Heart left ventricle (tissue), 16 donors: ENCODE measurements around the gene CREB3L1. TPM values are rescaled to one million over a fixed set of nuclear protein-coding genes. Genes with fewer than 3 reads are reported as not detected.
A peak's percentile ranks its signal among the peaks of the same experiment; 100 is the strongest.

Experiments
- ATAC-seq, 4 donors: fragments of 200-7000 bp; cut with Tn5 transposase; one replicate each; pipeline ENCODE4 v1.9.1; 2020 to 2022; ENCODE audit warnings: moderate library complexity in 4 of 4, mild to moderate bottlenecking in 3 of 4, moderate number of reproducible peaks in 1 of 4
- DNase-seq, 5 donors: peaks; one replicate each; pipeline ENCODE4 v3.0.0-alpha.2; 2020
- H3K27ac ChIP-seq, 12 donors: fragments of 200-600 bp; sonication (generic) in 4 of 12; one replicate each; pipeline versions ENCODE4 v1.5.0 to v1.8.0; 2016 to 2022; ENCODE audit warnings: mild to moderate bottlenecking in 2 of 12
- H3K27me3 ChIP-seq, 9 donors: fragments of 200-600 bp; sonication (generic) in 2 of 9; one replicate each; pipeline versions ENCODE4 v1.5.1 to v1.8.0; 2016 to 2022; ENCODE audit warnings: mild to moderate bottlenecking in 3 of 9
- H3K36me3 ChIP-seq, 9 donors: fragments of 200-600 bp; sonication (generic) in 2 of 9; one replicate each; pipeline versions ENCODE4 v1.5.0 to v1.8.0; 2018 to 2022; ENCODE audit warnings: mild to moderate bottlenecking in 2 of 9
- H3K4me1 ChIP-seq, 12 donors: fragments of 200-600 bp; sonication (generic) in 4 of 12; one replicate each; pipeline versions ENCODE4 v1.5.0 to v1.8.0; 2016 to 2022; ENCODE audit warnings: mild to moderate bottlenecking in 3 of 12
- H3K4me3 ChIP-seq, 12 donors: fragments of 200-600 bp; sonication (generic) in 4 of 12; one replicate each; pipeline versions ENCODE4 v1.5.0 to v1.8.0; 2017 to 2022; ENCODE audit warnings: mild to moderate bottlenecking in 9 of 12, moderate library complexity in 4 of 12
- H3K9me3 ChIP-seq, 12 donors: fragments of 200-600 bp; sonication (generic) in 4 of 12; one replicate each; pipeline versions ENCODE4 v1.5.0 to v1.8.0; 2016 to 2022; ENCODE audit warnings: mild to moderate bottlenecking in 1 of 12
- CTCF ChIP-seq, 12 donors: fragments of 200-600 bp; sonication (generic) in 4 of 12; IDR thresholded peaks; one replicate each; pipeline versions ENCODE4 v1.5.0 to v1.8.0; 2018 to 2022; ENCODE audit warnings: antibody characterized with exemption in 12 of 12, mild to moderate bottlenecking in 5 of 12
- POLR2A ChIP-seq, 2 donors: fragments of 450-650 bp; IDR thresholded peaks; one replicate each; pipeline ENCODE4 v1.6.1; 2017; ENCODE audit warnings: antibody characterized with exemption in 2 of 2, mild to moderate bottlenecking in 2 of 2, moderate library complexity in 2 of 2
- WGBS, 4 donors: extraction: QIAGEN DNeasy Blood & Tissue Kit in 2 of 4; methylation state at CpG; one replicate each; pipeline versions ENCODE4 v1.1.5 to v1.1.7; 2013 to 2018; 5-methylcytosine and 5-hydroxymethylcytosine counted together
- intact Hi-C, 10 donors: fragments of 100-400 bp; cut with DNase I; formaldehyde crosslinking; loops; one replicate each; pipeline versions ENCODE4 v1.11.1 to v1.14.2; 2022
- polyA plus RNA-seq, 2 donors: library from polyadenylated mRNA; stranded (reverse); fragments of 200-250 nt; gene quantifications; one replicate each; pipeline ENCODE4 v1.2.3, GENCODE V29; 2013
- total RNA-seq, 9 donors: library from RNA; depleted of rRNA in 2 of 9; stranded (reverse); fragments of >200 nt in 2 of 9; fragmentation: NEBNext Ultra II Directional in 3 of 9; extraction: Animal tissue kit (Norgen Biotek cat#: 25700) in 3 of 9; gene quantifications; one replicate each; pipeline versions ENCODE4 v1.1.0 to v1.2.4, GENCODE V29; 2016 to 2023
- donor health status: ischemic (EF 13 %, LVEDD 7.1; RV severe dilation, severe dysfunction).
- donor health status: healthy with polysubstance abuse.
- donor health status: DM: no; HTN: yes; CAD: no.
- donor health status: DM: no; HTN: no; CAD: no.
- donor health status: ischemic (EF 25% LVEDD 6.9; RV normal size, moderate dysfunction).
- donor health status: ischemic (EF 25% LVEDD 5.7; RV mildly dilated, moderate dysfunction).
- donor health status: healthy.
- donor health status: DM: yes; HTN: yes; CAD: no.
- donor health status: ischemic (EF 35%, LVEDD 5.7; RV mildly dilated, moderate dysfunction).
- donor health status: nonischemic (EF 11% LVEDD 7.7; RV severe dilation, severe dysfunction).
- donor health status: DM: yes; HTN: yes; CAD: no.
- donor health status: PGD.
- donor health status: ischemic (EF 29% LVEDD 5.4; RV normal size, mild dysfunction).
- donor health status: nonischemic (EF 23%, LVEDD 6.1; RV moderate dilation, normal function).

Gene CREB3L1
- total and polyA plus RNA-seq, 11 donors: 7.4 to 31.9 (median 23.3) TPM

- Histone ChIP-seq H3K4me3 (no peak overlapping the region), H3K27me3 (no peaks in the 10 kb centered on the region), H3K27ac (peak overlapping the region in 1 of 12 donors; percentile 12), H3K36me3 (peaks cover 0 to 17% (median 0%) of the 10 kb centered on the region in 9 donors), H3K9me3 (no peaks in the 10 kb centered on the region), H3K4me1 (peaks cover 5 to 90% (median 44%) of the 10 kb centered on the region in 12 donors)
- TF ChIP-seq POLR2A (IDR thresholded peaks at IDR 0.05) (no peak), CTCF (IDR thresholded peaks at IDR 0.05) (no peak)
- WGBS, 4 donors: 50 to 60% (median 57%) methylated on average over 2 to 9 of the region's 9 CpGs
- intact Hi-C loops: loop anchor here in 2 of 10 donors (2.0 kb wide), 1 partner anchor 13 kb away; no protein-coding TSS in a partner anchor
- ATAC-seq (no peak), DNase-seq (peak in 1 of 5 donors; percentile 32)
These were observed 76.2 kb downstream of the CREB3L1 start for GRCh38 chr11:46353698-46354097.

GRCh38 chr11:46356924-46357482 lies 79.5 kb downstream of the CREB3L1 start:
- no peaks in the 10 kb centered on the region for H3K9me3 ChIP-seq
- 87 to 93% (median 89%) methylated on average over 7 of the region's 7 CpGs for WGBS, 4 donors
- DNase-seq: no peak

GRCh38 chr11:46357483-46357936 lies 80.0 kb downstream of the CREB3L1 start:
- Histone ChIP-seq H3K36me3 (peaks cover 0 to 13% (median 0%) of the 10 kb centered on the region in 9 donors), H3K27ac (peak overlapping the region in 1 of 12 donors; percentile 35), H3K4me1 (peaks cover 7 to 80% (median 30%) of the 10 kb centered on the region in 12 donors), H3K4me3 (no peak overlapping the region), H3K27me3 (no peaks in the 10 kb centered on the region), H3K9me3 (no peaks in the 10 kb centered on the region)
- TF ChIP-seq CTCF (IDR thresholded peaks at IDR 0.05): no peak
- no peak for TF ChIP-seq POLR2A (IDR thresholded peaks at IDR 0.05)
- intact Hi-C loops: no loop called here
- no peak for DNase-seq
- ATAC-seq: no peak
- WGBS, 4 donors: 72 to 77% (median 74%) methylated on average over 10 to 11 of the region's 11 CpGs

More at GRCh38 chr11:46356924-46357482, 79.5 kb downstream of the CREB3L1 start:
- no peak overlapping the region for H3K4me3 ChIP-seq
- intact Hi-C loops: no loop called here
- H3K36me3 ChIP-seq: peaks cover 0 to 13% (median 0%) of the 10 kb centered on the region in 9 donors
- H3K4me1 ChIP-seq: peaks cover 4 to 80% (median 30%) of the 10 kb centered on the region in 12 donors
- no peak for ATAC-seq
- TF ChIP-seq CTCF (IDR thresholded peaks at IDR 0.05) (no peak), POLR2A (IDR thresholded peaks at IDR 0.05) (no peak)
- peak overlapping the region in 1 of 12 donors; percentile 35 for H3K27ac ChIP-seq
- no peaks in the 10 kb centered on the region for H3K27me3 ChIP-seq

- 53 to 78% (median 68%) methylated on average over 1 of the region's 1 CpG for WGBS, 4 donors
- Histone ChIP-seq H3K36me3 (peaks cover 0 to 27% (median 0%) of the 10 kb centered on the region in 9 donors), H3K4me1 (peaks cover 15 to 81% (median 46%) of the 10 kb centered on the region in 12 donors), H3K9me3 (no peaks in the 10 kb centered on the region), H3K4me3 (no peak overlapping the region), H3K27ac (peak overlapping the region in 2 of 12 donors; percentile 86 to 94), H3K27me3 (no peaks in the 10 kb centered on the region)
- DNase-seq (no peak), ATAC-seq (no peak)
- intact Hi-C loops: no loop called here
- TF ChIP-seq POLR2A (IDR thresholded peaks at IDR 0.05) (no peak), CTCF (IDR thresholded peaks at IDR 0.05) (no peak)
These were observed 82.5 kb downstream of the CREB3L1 start for GRCh38 chr11:46359953-46360352.
